Adipocyte (in vitro differentiated cells): ENCODE measurements around the gene BCKDK.

ENCODE experiments used
- DNase-seq: peaks from one replicate; pipeline ENCODE4 v3.0.0-alpha.2; 2015; ENCODE audit warnings: low read depth
- H3K27me3 ChIP-seq: replicated peaks from 2 replicates; pipeline ENCODE4 v1.7.0; 2013; ENCODE audit warnings: mild to moderate bottlenecking, low read length, moderate library complexity; ENCODE audit not compliant: control insufficient read depth, insufficient read depth
- H3K36me3 ChIP-seq: 2 replicates; pipeline ENCODE4 v1.7.0; 2013; ENCODE audit warnings: low read length, mild to moderate bottlenecking, moderate library complexity; ENCODE audit not compliant: control insufficient read depth, insufficient read depth, severe bottlenecking
- H3K4me1 ChIP-seq: 2 replicates; pipeline ENCODE4 v1.7.0; 2013; ENCODE audit warnings: mild to moderate bottlenecking, low read length, moderate library complexity; ENCODE audit not compliant: control insufficient read depth, insufficient read depth
- H3K4me3 ChIP-seq: 2 replicates; pipeline ENCODE4 v1.7.0; 2013; ENCODE audit warnings: mild to moderate bottlenecking, low read length, moderate library complexity
- H3K9ac ChIP-seq: 2 replicates; pipeline ENCODE4 v1.7.0; 2013; ENCODE audit warnings: mild to moderate bottlenecking, low read length, moderate library complexity
- H3K9me3 ChIP-seq: 2 replicates; pipeline ENCODE4 v1.7.0; 2013; ENCODE audit warnings: mild to moderate bottlenecking, low read length, moderate library complexity; ENCODE audit not compliant: control insufficient read depth

The BCKDK gene

GRCh38 chr16:31105677-31106213 is 2.4 kb upstream of the BCKDK start:
- H3K4me3 ChIP-seq, result no peak overlapping the region
- peak; percentile 73 for DNase-seq
- no peaks in the 10 kb centered on the region for H3K27me3 ChIP-seq

GRCh38 chr16:31106509-31107464 is 1.4 kb upstream of the BCKDK start:
- Histone ChIP-seq H3K4me3 (no peak overlapping the region), H3K9me3 (no peaks in the 10 kb centered on the region), H3K36me3 (peaks cover 25% of the 10 kb centered on the region), H3K4me1 (peaks cover 8% of the 10 kb centered on the region), H3K9ac (no peak overlapping the region), H3K27me3 (no peaks in the 10 kb centered on the region)
- DNase-seq, result no peak

More at GRCh38 chr16:31105677-31106213, 2.4 kb upstream of the BCKDK start:
- H3K4me1 ChIP-seq, result peaks cover 8% of the 10 kb centered on the region
- no peaks in the 10 kb centered on the region for H3K9me3 ChIP-seq
- peaks cover 15% of the 10 kb centered on the region for H3K36me3 ChIP-seq
- peak overlapping the region; percentile 72 for H3K9ac ChIP-seq

GRCh38 chr16:31107465-31107867 is 720 bp upstream of the BCKDK start:
- H3K9ac ChIP-seq, result peak overlapping the region; percentile 95
- peaks cover 32% of the 10 kb centered on the region for H3K36me3 ChIP-seq
- peaks cover 8% of the 10 kb centered on the region for H3K4me1 ChIP-seq
- H3K9me3 ChIP-seq, result no peaks in the 10 kb centered on the region
- no peak for DNase-seq
- peak overlapping the region; percentile 90 for H3K4me3 ChIP-seq
- H3K27me3 ChIP-seq, result no peaks in the 10 kb centered on the region

- H3K9ac ChIP-seq, result peak overlapping the region; percentile 95
- peak; percentile 20 for DNase-seq
- peak overlapping the region; percentile 90 for H3K4me3 ChIP-seq
- peaks cover 38% of the 10 kb centered on the region for H3K36me3 ChIP-seq
- peaks cover 8% of the 10 kb centered on the region for H3K4me1 ChIP-seq
- no peaks in the 10 kb centered on the region for H3K27me3 ChIP-seq
- no peaks in the 10 kb centered on the region for H3K9me3 ChIP-seq
These were observed 790 bp downstream of the BCKDK start for GRCh38 chr16:31108794-31109558.

- no peak overlapping the region for H3K9ac ChIP-seq
- no peak for DNase-seq
- peaks cover 8% of the 10 kb centered on the region for H3K4me1 ChIP-seq
- H3K9me3 ChIP-seq, result no peaks in the 10 kb centered on the region
- H3K36me3 ChIP-seq, result peaks cover 38% of the 10 kb centered on the region
- H3K27me3 ChIP-seq, result no peaks in the 10 kb centered on the region
- H3K4me3 ChIP-seq, result peak overlapping the region; percentile 90
These were observed 1.4 kb downstream of the BCKDK start for GRCh38 chr16:31109622-31110021.

GRCh38 chr16:31110106-31111034 is 2.2 kb downstream of the BCKDK start:
- peaks cover 38% of the 10 kb centered on the region for H3K36me3 ChIP-seq
- H3K27me3 ChIP-seq, result no peaks in the 10 kb centered on the region
- no peak overlapping the region for H3K9ac ChIP-seq
- H3K9me3 ChIP-seq, result no peaks in the 10 kb centered on the region
- H3K4me3 ChIP-seq, result no peak overlapping the region
- H3K4me1 ChIP-seq, result peaks cover 8% of the 10 kb centered on the region
- DNase-seq, result no peak

- no peaks in the 10 kb centered on the region for H3K9me3 ChIP-seq
- peaks cover 8% of the 10 kb centered on the region for H3K4me1 ChIP-seq
- H3K36me3 ChIP-seq, result peaks cover 38% of the 10 kb centered on the region
- H3K9ac ChIP-seq, result no peak overlapping the region
- H3K4me3 ChIP-seq, result no peak overlapping the region
- DNase-seq, result no peak
- no peaks in the 10 kb centered on the region for H3K27me3 ChIP-seq
These were observed 3.8 kb downstream of the BCKDK start for GRCh38 chr16:31111881-31112466.

GRCh38 chr16:31112711-31113110 is 4.5 kb downstream of the BCKDK start:
- no peak for DNase-seq
- Histone ChIP-seq H3K4me3 (no peak overlapping the region), H3K9ac (no peak overlapping the region), H3K9me3 (no peaks in the 10 kb centered on the region), H3K4me1 (peaks cover 8% of the 10 kb centered on the region), H3K36me3 (peaks cover 38% of the 10 kb centered on the region), H3K27me3 (no peaks in the 10 kb centered on the region)

- no peak for DNase-seq
These were observed 5.2 kb downstream of the BCKDK start for GRCh38 chr16:31113121-31114120.

More at GRCh38 chr16:31113121-31114120, 5.2 kb downstream of the BCKDK start:
- peaks cover 13% of the 10 kb centered on the region for H3K4me1 ChIP-seq
- H3K27me3 ChIP-seq, result no peaks in the 10 kb centered on the region
- H3K9me3 ChIP-seq, result no peaks in the 10 kb centered on the region
- no peak overlapping the region for H3K9ac ChIP-seq
- H3K4me3 ChIP-seq, result no peak overlapping the region
- H3K36me3 ChIP-seq, result peaks cover 38% of the 10 kb centered on the region
